ENCODE data around the gene KIAA1143. TPM values are rescaled to one million over a fixed set of nuclear protein-coding genes. Genes with fewer than 3 reads are reported as not detected.

Gene KIAA1143
- polyA plus RNA-seq, 1 of the 3 experiments (the other 2 are of a cell fraction): 5.6 TPM

GRCh38 chr3:44782891-44783290 lies 21.5 kb upstream of the KIAA1143 start:
- Histone ChIP-seq H3K9ac (no peak overlapping the region), H3K9me3 (no peaks in the 10 kb centered on the region), H3K4me2 (no peak overlapping the region), H3K27ac (ENCODE audit: low read depth in 2 of 2, low read length in 1 of 2) (no peak overlapping the region), H2AFZ (ENCODE audit: low read depth) (no peak overlapping the region), H3K79me2 (ENCODE audit: insufficient read depth) (no peaks in the 10 kb centered on the region), H4K20me1 (ENCODE audit: insufficient read depth) (no peaks in the 10 kb centered on the region), H3K4me1 (ENCODE audit: control insufficient read depth in 1 of 2, insufficient read depth in 2 of 2, low read depth in 1 of 2, low read length in 1 of 2) (no peaks in the 10 kb centered on the region), H3K36me3 (replicated peaks in 1 of 2; ENCODE audit: control insufficient read depth in 1 of 2, insufficient read depth in 2 of 2, low read length in 1 of 2) (peaks cover 4 to 31% of the 10 kb centered on the region in 2 experiments), H3K27me3 (ENCODE audit: insufficient read depth) (no peaks in the 10 kb centered on the region), H3K4me3 (ENCODE audit: low read depth in 2 of 2, low read length in 1 of 2) (no peak overlapping the region), H3K9me2 (no peaks in the 10 kb centered on the region), H3F3A (replicated peaks; ENCODE audit: insufficient read depth) (no peaks in the 10 kb centered on the region)
- TF ChIP-seq GATA2 (CRISPR knock-in tag; IDR thresholded peaks at IDR 0.05) (no peak), PBX3 (IDR thresholded peaks at IDR 0.05) (no peak), SIN3A (IDR thresholded peaks at IDR 0.05; ENCODE audit: borderline replicate concordance, low read depth, low read length) (no peak), POLR2AphosphoS5 (IDR thresholded peaks at IDR 0.05; ENCODE audit: low read depth, low read length) (no peak), REST (IDR thresholded peaks at IDR 0.05; ENCODE audit: low read depth, low read length) (no peak), USF1 (IDR thresholded peaks at IDR 0.05; ENCODE audit: borderline replicate concordance, low read depth) (no peak), MEF2A (IDR thresholded peaks at IDR 0.05; ENCODE audit: borderline replicate concordance, low read depth) (no peak), EZH2phosphoT487 (IDR thresholded peaks at IDR 0.05; ENCODE audit: borderline replicate concordance, low read depth) (no peak), TEAD4 (IDR thresholded peaks at IDR 0.05; ENCODE audit: borderline replicate concordance, insufficient read depth) (no peak), YY1 (IDR thresholded peaks at IDR 0.05; ENCODE audit: low read depth) (no peak), RCOR1 (IDR thresholded peaks at IDR 0.05; ENCODE audit: low read length) (no peak), USF2 (IDR thresholded peaks at IDR 0.05; ENCODE audit: borderline replicate concordance, low read depth, low read length) (no peak)
- ChIA-PET POLR2A (no interaction called here), CTCF (no interaction called here)
- WGBS (ENCODE audit: low lambda C conversion rate): 96% methylated on average over 4 of the region's 4 CpGs
- no peak for DNase-seq

Measured in SK-N-SH (cell line).